Measurements from ENCODE around the gene NPPB. TPM values are rescaled to one million over a fixed set of nuclear protein-coding genes. Genes with fewer than 3 reads are reported as not detected.

The NPPB gene
- total RNA-seq, 1 experiment from 2014 or later, result not detected

DNA sequence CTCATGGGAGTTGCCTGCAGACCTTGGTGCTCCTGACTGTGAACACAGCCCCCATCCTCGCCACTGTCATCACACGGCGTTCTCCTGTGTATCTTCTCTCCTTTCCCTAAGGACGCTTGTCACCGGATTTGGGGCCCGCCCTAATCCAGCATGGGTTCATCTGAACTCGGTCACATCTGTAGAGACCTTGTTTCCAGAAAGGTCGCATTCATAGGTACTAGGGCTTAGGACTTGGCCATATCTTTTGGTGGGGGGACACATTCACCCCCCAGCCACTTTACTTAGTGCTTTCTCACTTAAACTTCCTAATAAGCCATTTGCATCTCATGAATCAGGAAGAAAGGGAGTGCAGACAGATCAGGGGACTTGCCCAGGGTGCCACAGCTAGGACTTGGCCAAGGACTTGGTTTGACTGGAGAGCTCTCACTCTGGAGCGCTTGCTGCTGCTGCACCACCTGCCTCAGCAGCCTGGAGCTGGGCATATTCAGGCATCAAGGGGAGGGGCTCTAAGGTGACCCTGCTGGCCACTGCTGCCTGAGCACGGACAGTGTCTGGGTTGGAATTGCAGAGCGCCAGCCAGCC lies 20.9 kb downstream of the NPPB start:
- no peak overlapping the region for H3K27ac Mint-ChIP-seq

GRCh38 chr1:11836955-11837766 lies 21.6 kb downstream of the NPPB start:
- POLR2A ChIA-PET, result no interaction called here
- Mint-ChIP-seq H3K9me3 (no peaks in the 10 kb centered on the region), H3K27ac (no peak overlapping the region), H3K36me3 (peaks cover 76% of the 10 kb centered on the region), H3K27me3 (ENCODE audit: low read depth) (no peaks in the 10 kb centered on the region), H3K4me3 (no peak overlapping the region), H3K4me1 (no peaks in the 10 kb centered on the region)
- no peak for DNase-seq (ENCODE audit: low spot score)
- ATAC-seq, result no peak
- CTCF ChIA-PET, result interaction anchor here (1.2 to 3.0 kb wide), 8 partner anchors 22 to 799 kb away, joined by 4 to 44 read pairs (median 11); partner anchors contain the start of genes MFN2 and NPPB
- TF ChIP-seq ZNF396 (CRISPR knock-in tag; IDR thresholded peaks at IDR 0.05; ENCODE audit: borderline replicate concordance) (no peak), ZBTB43 (CRISPR knock-in tag; IDR thresholded peaks at IDR 0.05) (no peak), TEAD4 (CRISPR knock-in tag; IDR thresholded peaks at IDR 0.05) (no peak), ZNF121 (CRISPR knock-in tag; IDR thresholded peaks at IDR 0.05) (no peak), MYBL2 (CRISPR knock-in tag; IDR thresholded peaks at IDR 0.05) (no peak), GRHL2 (CRISPR knock-in tag; IDR thresholded peaks at IDR 0.05; ENCODE audit: insufficient replicate concordance, severe bottlenecking) (no peak), E2F1 (CRISPR knock-in tag; IDR thresholded peaks at IDR 0.05) (no peak), GTF2I (CRISPR knock-in tag; conservative IDR thresholded peaks at IDR 0.05) (no peak), MXD4 (CRISPR knock-in tag; IDR thresholded peaks at IDR 0.05; ENCODE audit: borderline replicate concordance) (no peak)
- TF ChIP-seq, protein P1, sequence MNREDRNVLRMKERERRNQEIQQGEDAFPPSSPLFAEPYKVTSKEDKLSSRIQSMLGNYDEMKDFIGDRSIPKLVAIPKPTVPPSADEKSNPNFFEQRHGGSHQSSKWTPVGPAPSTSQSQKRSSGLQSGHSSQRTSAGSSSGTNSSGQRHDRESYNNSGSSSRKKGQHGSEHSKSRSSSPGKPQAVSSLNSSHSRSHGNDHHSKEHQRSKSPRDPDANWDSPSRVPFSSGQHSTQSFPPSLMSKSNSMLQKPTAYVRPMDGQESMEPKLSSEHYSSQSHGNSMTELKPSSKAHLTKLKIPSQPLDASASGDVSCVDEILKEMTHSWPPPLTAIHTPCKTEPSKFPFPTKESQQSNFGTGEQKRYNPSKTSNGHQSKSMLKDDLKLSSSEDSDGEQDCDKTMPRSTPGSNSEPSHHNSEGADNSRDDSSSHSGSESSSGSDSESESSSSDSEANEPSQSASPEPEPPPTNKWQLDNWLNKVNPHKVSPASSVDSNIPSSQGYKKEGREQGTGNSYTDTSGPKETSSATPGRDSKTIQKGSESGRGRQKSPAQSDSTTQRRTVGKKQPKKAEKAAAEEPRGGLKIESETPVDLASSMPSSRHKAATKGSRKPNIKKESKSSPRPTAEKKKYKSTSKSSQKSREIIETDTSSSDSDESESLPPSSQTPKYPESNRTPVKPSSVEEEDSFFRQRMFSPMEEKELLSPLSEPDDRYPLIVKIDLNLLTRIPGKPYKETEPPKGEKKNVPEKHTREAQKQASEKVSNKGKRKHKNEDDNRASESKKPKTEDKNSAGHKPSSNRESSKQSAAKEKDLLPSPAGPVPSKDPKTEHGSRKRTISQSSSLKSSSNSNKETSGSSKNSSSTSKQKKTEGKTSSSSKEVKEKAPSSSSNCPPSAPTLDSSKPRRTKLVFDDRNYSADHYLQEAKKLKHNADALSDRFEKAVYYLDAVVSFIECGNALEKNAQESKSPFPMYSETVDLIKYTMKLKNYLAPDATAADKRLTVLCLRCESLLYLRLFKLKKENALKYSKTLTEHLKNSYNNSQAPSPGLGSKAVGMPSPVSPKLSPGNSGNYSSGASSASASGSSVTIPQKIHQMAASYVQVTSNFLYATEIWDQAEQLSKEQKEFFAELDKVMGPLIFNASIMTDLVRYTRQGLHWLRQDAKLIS (CRISPR knock-in tag; IDR thresholded peaks at IDR 0.05; ENCODE audit: borderline replicate concordance), result no peak
- TF ChIP-seq, protein P2, sequence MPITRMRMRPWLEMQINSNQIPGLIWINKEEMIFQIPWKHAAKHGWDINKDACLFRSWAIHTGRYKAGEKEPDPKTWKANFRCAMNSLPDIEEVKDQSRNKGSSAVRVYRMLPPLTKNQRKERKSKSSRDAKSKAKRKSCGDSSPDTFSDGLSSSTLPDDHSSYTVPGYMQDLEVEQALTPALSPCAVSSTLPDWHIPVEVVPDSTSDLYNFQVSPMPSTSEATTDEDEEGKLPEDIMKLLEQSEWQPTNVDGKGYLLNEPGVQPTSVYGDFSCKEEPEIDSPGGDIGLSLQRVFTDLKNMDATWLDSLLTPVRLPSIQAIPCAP (CRISPR knock-in tag; IDR thresholded peaks at IDR 0.05), result no peak
- TF ChIP-seq, protein P3, sequence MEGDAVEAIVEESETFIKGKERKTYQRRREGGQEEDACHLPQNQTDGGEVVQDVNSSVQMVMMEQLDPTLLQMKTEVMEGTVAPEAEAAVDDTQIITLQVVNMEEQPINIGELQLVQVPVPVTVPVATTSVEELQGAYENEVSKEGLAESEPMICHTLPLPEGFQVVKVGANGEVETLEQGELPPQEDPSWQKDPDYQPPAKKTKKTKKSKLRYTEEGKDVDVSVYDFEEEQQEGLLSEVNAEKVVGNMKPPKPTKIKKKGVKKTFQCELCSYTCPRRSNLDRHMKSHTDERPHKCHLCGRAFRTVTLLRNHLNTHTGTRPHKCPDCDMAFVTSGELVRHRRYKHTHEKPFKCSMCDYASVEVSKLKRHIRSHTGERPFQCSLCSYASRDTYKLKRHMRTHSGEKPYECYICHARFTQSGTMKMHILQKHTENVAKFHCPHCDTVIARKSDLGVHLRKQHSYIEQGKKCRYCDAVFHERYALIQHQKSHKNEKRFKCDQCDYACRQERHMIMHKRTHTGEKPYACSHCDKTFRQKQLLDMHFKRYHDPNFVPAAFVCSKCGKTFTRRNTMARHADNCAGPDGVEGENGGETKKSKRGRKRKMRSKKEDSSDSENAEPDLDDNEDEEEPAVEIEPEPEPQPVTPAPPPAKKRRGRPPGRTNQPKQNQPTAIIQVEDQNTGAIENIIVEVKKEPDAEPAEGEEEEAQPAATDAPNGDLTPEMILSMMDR (IDR thresholded peaks at IDR 0.05), result no peak

More for the DNA sequence above, 20.9 kb downstream of the NPPB start:
- Mint-ChIP-seq H3K4me3 (no peak overlapping the region), H3K27me3 (ENCODE audit: low read depth) (no peaks in the 10 kb centered on the region), H3K9me3 (no peaks in the 10 kb centered on the region), H3K4me1 (no peaks in the 10 kb centered on the region), H3K36me3 (peaks cover 76% of the 10 kb centered on the region)
- TF ChIP-seq, protein P4, sequence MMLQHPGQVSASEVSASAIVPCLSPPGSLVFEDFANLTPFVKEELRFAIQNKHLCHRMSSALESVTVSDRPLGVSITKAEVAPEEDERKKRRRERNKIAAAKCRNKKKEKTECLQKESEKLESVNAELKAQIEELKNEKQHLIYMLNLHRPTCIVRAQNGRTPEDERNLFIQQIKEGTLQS (CRISPR knock-in tag; conservative IDR thresholded peaks at IDR 0.05), result no peak
- TF ChIP-seq ZMAT4 (CRISPR knock-in tag; IDR thresholded peaks at IDR 0.05) (no peak), JAZF1 (CRISPR knock-in tag; IDR thresholded peaks at IDR 0.05) (no peak), KAT7 (CRISPR knock-in tag; IDR thresholded peaks at IDR 0.05; ENCODE audit: borderline replicate concordance) (no peak), ZNF219 (CRISPR knock-in tag; IDR thresholded peaks at IDR 0.05; ENCODE audit: borderline replicate concordance) (no peak), MXD4 (CRISPR knock-in tag; IDR thresholded peaks at IDR 0.05; ENCODE audit: borderline replicate concordance) (no peak), GRHL2 (CRISPR knock-in tag; IDR thresholded peaks at IDR 0.05; ENCODE audit: insufficient replicate concordance, severe bottlenecking) (no peak), ZNF671 (CRISPR knock-in tag; IDR thresholded peaks at IDR 0.05) (no peak)
- TF ChIP-seq, protein P5, sequence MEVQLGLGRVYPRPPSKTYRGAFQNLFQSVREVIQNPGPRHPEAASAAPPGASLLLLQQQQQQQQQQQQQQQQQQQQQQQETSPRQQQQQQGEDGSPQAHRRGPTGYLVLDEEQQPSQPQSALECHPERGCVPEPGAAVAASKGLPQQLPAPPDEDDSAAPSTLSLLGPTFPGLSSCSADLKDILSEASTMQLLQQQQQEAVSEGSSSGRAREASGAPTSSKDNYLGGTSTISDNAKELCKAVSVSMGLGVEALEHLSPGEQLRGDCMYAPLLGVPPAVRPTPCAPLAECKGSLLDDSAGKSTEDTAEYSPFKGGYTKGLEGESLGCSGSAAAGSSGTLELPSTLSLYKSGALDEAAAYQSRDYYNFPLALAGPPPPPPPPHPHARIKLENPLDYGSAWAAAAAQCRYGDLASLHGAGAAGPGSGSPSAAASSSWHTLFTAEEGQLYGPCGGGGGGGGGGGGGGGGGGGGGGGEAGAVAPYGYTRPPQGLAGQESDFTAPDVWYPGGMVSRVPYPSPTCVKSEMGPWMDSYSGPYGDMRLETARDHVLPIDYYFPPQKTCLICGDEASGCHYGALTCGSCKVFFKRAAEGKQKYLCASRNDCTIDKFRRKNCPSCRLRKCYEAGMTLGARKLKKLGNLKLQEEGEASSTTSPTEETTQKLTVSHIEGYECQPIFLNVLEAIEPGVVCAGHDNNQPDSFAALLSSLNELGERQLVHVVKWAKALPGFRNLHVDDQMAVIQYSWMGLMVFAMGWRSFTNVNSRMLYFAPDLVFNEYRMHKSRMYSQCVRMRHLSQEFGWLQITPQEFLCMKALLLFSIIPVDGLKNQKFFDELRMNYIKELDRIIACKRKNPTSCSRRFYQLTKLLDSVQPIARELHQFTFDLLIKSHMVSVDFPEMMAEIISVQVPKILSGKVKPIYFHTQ (CRISPR knock-in tag; IDR thresholded peaks at IDR 0.05), result no peak
- ChIA-PET POLR2A (interaction anchor here (0.5 kb wide), 1 partner anchor 70 kb away, joined by 7 read pairs; no protein-coding TSS in a partner anchor), CTCF (interaction anchor here (0.5 to 3.0 kb wide), 51 partner anchors 9 to 832 kb away, joined by 3 to 44 read pairs (median 5); partner anchors contain the start of genes CLCN6, KIAA2013, MFN2 and MIIP)
- no peak for DNase-seq (ENCODE audit: low spot score)
- peak; percentile 13; the same call in 1 of the 2 replicates for ATAC-seq

Measured in WTC11 (cell line).